NOMO-1 treated with DMSO at 0.1 percent for 48 hours (cell line): ENCODE measurements around the gene ZSCAN21.

Experiments
- DNase-seq: peaks from one replicate; lab custom pipeline; 2025; ENCODE audit not compliant: unreplicated experiment; lab: John Stamatoyannopoulos, UW

Gene ZSCAN21

DNA sequence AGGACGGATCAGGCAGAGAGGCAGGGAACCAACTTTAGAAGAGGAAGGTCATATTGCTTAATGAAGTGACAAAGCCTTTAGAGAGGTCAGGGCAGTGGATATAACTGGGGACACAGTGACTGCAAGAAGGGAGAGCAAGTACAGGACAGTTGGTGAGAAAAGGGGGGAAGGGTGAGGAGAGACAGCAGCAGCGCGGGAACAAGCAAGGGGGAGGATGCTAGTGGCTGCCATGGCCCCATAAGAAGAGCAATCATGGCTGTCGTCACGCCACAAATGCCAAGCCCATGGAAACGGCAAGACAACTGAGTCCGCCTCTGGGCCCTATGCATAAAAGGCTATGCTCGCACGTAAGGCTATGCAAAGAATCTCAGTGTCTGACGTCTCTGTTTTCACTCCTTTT lies 22.9 kb downstream of the ZSCAN21 start:
- DNase-seq = no peak

DNA sequence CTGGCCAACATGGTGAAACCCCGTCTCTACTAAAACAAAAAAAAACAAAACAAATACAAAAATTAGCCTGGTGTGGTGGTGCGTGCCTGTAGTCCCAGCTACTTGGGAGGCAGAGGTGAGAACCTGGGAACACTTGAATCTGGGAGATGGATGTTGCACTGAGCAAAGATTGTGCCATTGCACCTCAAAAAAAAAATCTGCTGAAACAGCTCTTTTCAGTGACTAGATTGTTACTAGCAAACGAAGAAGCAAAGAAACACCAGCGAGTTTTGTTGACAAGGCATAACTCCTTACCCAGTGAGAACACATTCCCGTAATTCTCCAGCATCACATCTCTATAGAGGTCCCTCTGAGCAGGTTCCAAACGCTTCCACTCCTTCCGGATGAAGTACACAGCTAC lies 25.3 kb downstream of the ZSCAN21 start:
- no peak for DNase-seq

DNA sequence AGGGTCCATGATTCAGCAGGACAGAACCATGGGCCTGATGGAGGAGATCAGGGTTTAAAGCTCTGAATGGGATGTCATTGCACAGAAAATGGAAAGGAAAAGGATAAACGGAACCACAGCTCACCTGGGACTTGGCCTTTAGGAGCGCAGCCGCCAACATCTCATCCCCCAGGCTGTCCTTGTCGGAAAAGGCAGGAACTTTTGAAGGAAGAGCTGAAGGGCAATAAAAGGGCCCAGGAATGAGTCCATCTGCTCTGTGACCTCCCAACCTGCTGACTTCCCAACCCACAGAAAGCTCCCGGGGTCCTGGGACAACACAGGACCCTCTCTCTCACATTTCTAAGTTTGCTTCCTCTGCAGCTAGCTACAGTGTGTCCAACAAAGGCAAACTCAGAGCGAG lies 25.8 kb downstream of the ZSCAN21 start:
- no peak for DNase-seq

DNA sequence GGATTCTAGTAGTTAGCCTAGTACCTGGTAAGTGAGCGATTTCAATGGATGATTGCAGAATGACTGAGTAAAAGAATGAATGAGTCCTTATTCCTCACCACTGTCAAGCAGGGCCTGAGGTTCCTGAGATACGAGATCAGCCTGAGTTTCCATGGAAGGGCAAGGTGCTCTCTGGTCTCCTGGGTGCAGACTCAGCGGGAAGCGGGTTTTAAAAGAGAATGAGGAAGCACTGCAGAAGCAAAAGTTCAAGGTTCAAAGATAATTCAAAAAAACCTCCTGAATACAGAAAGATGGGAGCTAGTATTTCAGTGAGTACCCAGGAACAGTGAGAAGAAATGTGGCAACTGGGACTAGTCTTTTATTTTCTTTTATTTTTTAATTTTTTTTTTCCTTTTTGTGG lies 27.6 kb downstream of the ZSCAN21 start:
- no peak for DNase-seq

DNA sequence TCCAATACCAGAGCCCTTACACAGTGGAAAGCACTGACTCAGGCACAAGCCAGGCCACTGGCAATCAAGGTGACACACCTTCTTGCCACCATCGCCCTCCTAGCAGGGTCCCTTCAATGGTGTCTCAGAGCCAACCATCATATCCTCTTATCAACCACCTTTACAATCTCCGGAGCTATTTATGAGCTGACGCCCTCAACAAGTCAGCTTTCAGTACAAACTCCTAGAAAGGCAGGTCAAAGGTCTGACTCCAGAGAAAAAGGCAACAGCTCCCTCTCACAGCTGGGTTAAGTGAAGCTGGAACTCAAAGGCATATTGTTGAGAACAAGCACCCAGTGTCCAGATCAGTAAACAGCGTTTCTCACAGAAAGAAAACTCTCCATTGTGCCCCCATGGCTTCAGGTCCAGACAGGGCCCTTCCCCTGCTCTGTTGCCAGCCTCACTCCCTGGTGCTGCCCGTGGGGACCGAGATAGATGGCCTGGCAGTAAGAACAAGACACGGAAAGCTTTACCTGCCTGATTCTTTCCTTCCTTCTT lies 29.5 kb downstream of the ZSCAN21 start:
- DNase-seq = no peak

DNA sequence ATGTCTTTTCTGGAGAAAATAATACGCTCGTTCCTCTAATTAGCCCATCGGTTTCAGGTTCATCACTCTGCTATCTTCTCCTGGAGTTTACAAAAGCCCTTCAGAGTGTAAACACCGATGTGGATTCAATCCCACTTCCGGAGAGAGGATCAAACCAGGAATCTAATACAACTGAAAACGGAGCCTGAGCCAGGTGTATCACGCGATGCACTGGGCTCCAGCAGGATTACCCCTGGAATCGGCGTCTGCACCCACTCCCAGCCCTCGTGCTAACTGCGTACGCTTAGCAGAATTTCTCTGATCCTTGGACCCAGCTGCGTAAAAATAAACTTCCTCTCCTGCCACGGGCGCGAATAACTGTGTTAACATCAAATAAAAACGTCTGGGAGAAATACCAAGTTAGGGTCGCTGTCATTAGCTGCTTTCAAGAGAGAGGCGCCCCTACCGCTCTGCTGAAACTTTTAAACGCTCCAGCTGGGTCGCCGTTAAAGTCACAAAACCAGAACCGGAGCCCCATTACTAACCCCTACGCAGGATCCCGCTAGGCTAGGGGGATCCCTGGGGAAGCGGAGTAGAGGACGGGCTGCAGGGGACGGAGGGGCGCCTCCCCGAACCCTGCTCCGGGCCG lies 31.4 kb downstream of the ZSCAN21 start:
- no peak for DNase-seq

DNA sequence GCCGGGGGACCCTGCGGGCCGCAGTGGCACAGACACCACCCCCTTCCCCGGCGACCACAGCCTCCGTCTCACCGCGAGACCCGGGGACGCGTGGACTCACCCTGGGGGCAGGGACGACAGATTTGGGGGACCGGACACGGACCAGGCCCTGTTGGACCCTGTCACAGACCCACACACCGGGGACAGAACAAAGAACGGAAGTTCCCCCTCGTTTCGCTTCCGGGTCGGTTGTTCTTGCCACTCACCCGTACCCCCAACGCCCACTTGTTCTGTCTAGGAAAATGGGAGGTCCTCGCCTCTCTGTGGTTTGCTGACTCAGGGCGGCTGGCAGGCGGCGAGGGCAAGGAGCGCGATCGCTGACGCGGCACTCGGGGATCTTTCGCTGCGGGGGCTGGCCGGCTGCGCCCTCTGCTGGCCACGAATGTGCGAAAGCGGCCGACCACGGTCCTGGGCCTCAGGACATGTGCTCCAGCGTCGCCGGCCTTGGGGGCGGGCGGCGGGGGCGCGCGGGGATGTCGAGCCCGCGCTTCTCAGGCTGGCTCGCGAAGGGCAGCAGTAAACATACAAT lies 32.0 kb downstream of the ZSCAN21 start, which contains the start of gene ZNF3:
TSS of gene ZNF3 (minus strand) at position 189 of the 568 bp plus-strand sequence. CDS start 4,366 bp downstream, outside the sequence.
- peak; percentile 100 for DNase-seq

DNA sequence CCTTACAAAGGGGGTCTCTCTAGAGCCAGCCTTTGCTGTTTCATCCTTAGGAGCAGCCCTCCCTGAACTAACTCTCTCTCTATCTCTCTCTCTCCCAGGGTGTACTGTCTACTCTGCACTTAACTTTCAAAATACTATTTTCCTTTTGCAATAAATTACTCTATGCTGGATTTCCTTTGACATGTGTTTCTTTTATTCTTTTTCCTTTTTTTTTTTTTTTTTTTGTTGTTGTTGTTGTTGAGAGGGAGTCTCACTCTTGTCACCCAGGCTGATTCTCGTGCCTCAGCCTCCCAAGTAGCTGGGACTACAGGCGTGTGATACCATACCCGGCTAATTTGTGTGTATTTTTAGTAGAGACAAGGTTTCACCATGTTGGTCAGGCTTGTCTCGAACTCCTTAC lies 33.4 kb downstream of the ZSCAN21 start:
- no peak for DNase-seq

DNA sequence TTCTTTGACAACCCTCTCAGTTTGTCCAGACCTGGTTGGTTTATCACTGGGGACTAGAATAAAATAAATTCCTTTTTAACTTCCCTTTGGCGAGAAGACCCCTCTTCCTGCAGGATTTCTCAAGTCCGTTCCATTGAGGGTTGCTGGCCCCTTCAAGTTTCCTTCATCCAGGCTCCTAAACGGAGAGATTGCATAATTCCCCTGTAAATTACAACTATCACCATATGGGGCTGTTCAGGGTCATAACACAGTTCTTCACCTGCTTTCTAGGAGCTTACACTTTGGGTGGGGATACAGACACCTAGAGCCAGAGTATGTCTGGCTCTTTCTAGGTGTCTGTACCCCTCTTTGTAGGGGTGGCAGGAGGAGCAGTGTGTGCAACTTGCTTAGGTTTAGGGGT lies 35.9 kb downstream of the ZSCAN21 start:
- DNase-seq = peak; percentile 23

DNA sequence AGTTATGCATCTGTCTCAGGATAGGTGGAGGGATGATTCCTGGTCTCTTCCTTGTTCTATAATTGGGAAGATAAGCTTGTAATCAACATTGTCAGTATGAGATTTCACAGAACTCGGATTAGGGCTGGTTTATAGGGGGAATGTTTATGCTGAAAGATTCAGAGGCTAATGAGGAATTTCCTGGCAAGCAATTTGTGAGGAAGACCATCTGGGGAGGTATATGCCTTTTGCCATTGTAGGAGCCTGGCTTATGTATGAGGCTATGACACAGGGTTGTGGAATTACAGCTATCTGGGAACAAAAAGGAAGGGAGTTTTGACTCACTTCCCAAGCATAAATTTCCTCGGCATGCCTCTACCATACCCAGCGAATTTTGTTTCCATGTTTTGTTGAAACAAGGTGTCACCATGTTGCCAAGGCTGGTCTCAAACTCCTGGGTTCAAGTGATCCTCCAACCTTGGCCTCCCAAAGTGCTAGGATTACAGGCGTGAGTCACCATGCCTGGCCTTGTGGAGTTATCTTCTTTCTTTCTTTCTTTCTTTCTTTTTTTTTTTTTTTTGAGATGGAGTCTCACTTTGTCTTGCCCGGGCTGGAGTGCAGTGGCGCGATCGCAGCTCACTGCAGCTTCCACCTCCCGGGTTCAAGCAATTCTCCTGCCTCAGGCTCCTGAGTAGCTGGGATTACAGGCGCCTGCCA lies 37.6 kb downstream of the ZSCAN21 start:
- DNase-seq = no peak

DNA sequence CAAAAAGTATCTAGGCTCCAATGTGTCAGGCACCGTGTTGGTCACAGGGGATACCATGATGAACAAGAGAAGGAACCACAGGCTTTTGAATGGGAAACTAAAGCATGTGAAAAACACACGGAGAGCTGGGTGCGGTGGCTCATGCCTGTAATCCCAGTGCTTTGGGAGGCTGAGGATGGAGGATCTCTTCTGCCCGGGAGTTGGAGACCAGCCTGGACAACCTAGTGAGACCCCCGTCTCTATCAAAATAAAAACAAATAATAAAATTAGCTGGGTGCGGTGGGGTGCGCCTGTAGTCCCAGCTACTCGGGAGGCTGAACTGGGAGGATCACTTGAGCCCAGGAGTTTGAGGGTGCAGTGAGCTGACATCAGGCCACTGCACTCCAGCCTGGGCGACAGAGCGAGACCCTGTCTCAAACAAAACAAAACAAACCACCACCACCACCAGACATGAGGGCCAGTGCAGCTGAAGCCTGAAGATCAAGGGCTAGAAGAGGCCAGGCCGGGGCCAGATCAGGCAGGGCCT lies 38.6 kb downstream of the ZSCAN21 start:
- no peak for DNase-seq

DNA sequence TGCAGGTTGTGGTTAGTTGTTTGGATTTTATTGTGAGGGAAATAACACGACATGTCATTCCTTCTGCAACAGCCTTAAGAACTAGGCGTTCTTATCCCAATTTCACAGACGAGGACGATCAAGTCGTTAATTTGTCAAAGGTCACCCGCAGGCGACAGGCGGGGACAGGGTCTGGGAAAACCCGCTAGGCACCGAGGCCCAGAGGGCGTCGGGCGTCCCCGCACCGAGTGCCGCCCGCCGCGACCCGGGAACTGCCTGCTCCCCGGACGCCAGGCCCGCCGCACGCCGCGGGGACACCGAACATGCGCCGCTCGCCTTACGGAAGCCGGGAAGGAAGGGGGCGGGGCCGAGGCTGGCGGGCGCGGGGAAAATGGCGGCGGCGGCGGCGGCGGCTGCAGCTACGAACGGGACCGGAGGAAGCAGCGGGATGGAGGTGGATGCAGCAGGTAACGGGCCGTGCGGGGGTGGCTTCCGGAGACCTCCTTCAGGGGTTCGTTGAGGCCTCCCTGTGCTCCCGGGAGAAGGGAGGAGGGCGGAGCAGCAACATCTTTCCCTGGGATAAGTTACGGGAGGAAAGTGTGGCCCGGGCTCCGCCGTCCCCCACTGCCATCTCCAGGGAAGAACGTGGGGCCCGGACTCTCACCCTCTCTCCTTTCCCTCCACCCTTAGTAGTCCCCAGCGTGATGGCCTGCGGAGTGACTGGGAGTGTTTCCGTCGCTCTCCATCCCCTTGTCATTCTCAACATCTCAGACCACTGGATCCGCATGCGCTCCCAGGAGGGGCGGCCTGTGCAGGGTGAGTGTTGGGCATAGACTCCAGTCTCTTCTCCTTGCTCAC lies 39.3 kb downstream of the ZSCAN21 start, which contains the start of gene COPS6:
TSS of gene COPS6 (plus strand) at position 349 of the 837 bp plus-strand sequence. CDS start at position 371, 22 bp downstream.
- peak; percentile 70 for DNase-seq

DNA sequence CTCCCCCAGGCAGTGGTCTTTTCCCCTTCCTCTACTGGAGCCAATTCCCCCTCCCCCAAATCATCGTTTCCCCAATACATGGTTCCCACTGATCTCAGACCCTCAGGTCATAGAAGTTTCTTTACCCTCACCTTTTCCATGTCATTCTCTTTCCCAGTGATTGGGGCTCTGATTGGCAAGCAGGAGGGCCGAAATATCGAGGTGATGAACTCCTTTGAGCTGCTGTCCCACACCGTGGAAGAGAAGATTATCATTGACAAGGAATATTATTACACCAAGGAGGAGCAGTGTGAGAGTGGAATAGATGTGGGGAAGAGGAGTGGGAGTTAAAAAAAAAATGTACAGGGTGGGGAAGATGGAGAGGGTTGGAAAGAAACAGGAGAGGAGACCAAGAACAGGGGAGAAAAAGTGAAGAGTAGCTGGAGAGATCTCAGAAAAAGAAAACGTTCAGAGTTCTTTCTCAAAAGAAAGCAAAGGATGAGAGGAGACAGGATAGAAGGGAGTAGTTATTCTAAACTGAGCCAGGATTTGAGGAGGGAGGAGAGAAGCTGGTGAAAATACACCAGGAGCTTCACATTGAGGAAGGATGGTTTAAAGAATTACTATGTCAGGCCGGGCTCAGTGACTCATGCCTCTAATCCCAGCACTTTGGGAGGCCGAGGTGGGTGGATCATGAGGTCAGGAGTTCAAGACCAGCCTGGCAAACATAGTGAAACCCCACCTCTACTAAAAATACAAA lies 40.1 kb downstream of the ZSCAN21 start:
- DNase-seq = no peak

DNA sequence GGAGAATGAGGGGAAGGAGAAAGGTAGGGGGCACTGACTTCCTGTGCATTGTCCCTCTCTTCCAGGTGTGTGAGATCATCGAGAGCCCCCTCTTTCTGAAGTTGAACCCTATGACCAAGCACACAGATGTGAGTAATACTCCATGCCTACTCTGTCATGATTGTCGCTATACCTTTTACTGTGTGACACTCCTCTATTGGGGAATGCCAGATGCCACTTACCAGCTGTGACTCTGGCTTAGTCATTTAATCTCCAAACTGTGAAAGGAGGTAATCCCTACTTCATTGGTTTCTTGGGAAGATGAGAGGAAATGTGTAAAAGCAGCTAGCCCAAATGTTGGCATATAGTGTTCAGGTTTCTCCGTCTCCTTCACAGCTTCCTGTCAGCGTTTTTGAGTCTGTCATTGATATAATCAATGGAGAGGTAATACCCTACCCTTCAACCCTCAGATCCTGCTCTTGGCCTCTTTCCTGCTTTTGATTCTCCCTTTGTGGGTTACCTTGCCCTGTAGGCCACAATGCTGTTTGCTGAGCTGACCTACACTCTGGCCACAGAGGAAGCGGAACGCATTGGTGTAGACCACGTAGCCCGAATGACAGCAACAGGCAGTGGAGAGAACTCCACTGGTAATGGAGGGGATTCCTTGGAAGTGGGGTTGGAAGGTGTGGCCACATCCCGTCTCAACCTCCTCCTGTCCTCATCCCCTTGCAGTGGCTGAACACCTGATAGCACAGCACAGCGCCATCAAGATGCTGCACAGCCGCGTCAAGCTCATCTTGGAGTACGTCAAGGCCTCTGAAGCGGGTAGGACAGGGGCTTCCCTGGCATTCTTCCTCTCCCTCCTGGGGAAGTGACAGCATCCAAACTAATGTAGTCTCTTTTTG lies 41.2 kb downstream of the ZSCAN21 start:
- no peak for DNase-seq

DNA sequence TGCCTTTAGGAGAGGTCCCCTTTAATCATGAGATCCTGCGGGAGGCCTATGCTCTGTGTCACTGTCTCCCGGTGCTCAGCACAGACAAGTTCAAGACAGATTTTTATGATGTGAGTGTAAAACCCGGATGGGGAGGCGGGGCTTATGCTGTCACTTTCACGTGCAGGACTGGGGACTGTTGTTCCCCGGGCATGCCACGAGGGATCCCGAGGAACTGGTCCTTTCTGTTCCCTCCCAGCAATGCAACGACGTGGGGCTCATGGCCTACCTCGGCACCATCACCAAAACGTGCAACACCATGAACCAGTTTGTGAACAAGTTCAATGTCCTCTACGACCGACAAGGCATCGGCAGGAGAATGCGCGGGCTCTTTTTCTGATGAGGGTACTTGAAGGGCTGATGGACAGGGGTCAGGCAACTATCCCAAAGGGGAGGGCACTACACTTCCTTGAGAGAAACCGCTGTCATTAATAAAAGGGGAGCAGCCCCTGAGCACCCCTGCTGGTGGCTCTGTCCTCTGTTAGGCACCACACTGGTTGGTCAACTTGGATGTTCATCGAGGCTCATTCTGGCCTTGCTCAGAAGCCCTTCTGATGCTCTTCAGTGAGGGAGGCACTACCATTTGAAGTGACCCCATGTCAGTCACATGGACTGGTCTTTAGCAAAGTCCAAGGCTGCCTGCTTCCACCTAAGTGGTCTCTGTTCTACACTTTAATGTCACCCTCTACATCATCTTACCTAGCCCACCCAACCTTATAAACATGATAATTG lies 42.0 kb downstream of the ZSCAN21 start:
- no peak for DNase-seq

DNA sequence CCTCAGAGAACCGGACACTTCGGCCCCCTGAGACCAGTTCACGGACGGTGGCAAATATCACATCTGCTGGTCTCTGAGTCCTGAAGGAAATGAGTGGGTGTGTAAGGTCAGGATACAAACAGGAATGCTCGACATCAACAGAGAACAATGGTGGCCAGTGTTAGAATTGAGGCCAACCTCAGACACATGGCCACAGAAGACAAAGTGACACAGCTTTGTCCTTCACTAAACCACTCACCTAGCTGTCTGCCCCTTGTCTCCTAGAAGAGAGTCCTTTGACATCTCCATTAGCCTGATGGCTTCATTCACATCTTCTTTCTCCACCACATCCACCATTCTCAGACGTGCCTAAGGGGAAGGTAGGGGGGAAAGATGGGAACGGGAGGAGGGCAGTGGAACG lies 43.5 kb downstream of the ZSCAN21 start:
- no peak for DNase-seq

DNA sequence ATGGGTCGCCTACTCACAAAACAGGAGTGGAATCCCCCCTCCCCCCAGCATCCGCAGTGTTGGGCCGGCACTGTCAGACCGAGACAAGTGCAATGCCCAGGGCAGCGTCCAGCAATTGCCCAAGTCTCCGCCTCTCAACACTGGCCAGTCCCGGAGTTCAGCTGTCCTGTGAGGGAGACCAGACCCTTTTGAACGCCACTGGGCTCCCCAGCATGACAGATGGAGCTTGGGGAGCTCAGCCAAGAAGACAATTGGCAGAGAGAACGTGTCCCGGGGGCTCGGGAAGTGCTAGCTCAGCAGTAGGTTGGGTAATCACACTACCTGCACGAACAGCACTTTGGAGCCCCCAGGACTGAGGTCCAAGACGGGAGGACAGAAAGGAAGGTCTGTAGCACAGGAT lies 43.9 kb downstream of the ZSCAN21 start:
- no peak for DNase-seq

DNA sequence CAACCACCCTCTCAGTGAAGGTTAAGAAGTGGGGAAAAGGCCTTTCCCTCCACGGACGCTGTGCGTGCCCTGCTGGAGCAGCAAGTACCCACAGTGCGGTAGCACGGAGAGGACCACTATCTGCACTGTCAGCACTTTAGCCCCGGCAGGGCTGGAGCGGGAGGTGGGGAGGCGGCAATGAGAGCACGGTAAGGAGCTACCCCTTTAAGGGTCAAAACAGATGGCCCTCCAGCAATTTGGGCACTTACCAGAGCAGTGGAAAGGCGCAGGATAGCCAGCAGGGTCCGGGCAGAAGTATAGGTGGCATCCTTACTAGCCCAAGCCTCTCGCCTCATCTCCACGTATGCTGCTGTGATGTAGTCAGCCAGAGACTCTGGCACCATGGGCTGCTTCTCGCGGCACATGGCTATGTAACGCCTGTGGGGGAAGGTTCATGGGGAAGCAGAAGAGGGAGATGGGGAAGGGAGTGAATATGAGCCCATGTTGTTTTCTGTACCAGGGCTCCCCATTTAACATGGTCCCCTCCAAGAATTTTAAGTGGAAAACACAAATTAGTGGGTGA lies 44.4 kb downstream of the ZSCAN21 start:
- DNase-seq = no peak
